H1 (cell line): ENCODE measurements around the gene C5AR2. TPM values are rescaled to one million over a fixed set of nuclear protein-coding genes. Genes with fewer than 3 reads are reported as not detected.
"Not testable (repeated sequence)": the region's sequence is repeated elsewhere in the genome, so short reads cannot be mapped to it uniquely, and the experiment has no call there.

Experiments
- CTCF ChIA-PET: fragments of 300-600 bp; sonication (Branson Sonifier 250); formaldehyde crosslinking; loops from one replicate; lab custom pipeline; 2021; ENCODE audit not compliant: partially characterized antibody; lab: Charles Lee
- POLR2A ChIA-PET: fragments of 300-600 bp; sonication (Branson Sonifier 250); formaldehyde crosslinking; loops from one replicate; lab custom pipeline; 2021; ENCODE audit warnings: inconsistent platforms; ENCODE audit not compliant: partially characterized antibody; lab: Charles Lee
- DNase-seq, 2 experiments: peaks; one replicate each; pipeline versions ENCODE4 v3.0.0 to v3.0.0-alpha.2; 2010 to 2022; ENCODE audit warnings: low spot score in 2 of 2, low read depth in 1 of 2, mixed read lengths in 1 of 2
- FAIRE-seq: peaks from 2 replicates; lab custom pipeline; 2011; peaks lifted over from hg19 to GRCh38; lab: Jason Lieb, UNC
- H2AFZ ChIP-seq: 2 replicates; pipeline ENCODE4 v1.8.1; 2012; ENCODE audit warnings: low read length, inconsistent platforms
- H2AK5ac ChIP-seq: 2 replicates; pipeline ENCODE4 v1.6.1; 2013; ENCODE audit warnings: low read depth, low read length
- H2BK120ac ChIP-seq: replicated peaks from 2 replicates; pipeline ENCODE3; 2013; ENCODE audit warnings: low read depth, low read length, inconsistent platforms
- H2BK12ac ChIP-seq: 2 replicates; pipeline ENCODE4 v1.6.1; 2013; ENCODE audit warnings: low read depth, low read length
- H2BK15ac ChIP-seq: 2 replicates; pipeline ENCODE4 v1.6.1; 2013; ENCODE audit warnings: low read length
- H2BK20ac ChIP-seq: 2 replicates; pipeline ENCODE4 v1.6.1; 2013; ENCODE audit warnings: low read length
- H2BK5ac ChIP-seq: 2 replicates; pipeline ENCODE4 v1.6.1; 2013; ENCODE audit warnings: low read depth, low read length
- H3K14ac ChIP-seq: 2 replicates; pipeline ENCODE4 v1.6.1; 2013; ENCODE audit warnings: inconsistent platforms; ENCODE audit not compliant: insufficient read length
- H3K18ac ChIP-seq: 2 replicates; pipeline ENCODE4 v1.6.1; 2013; ENCODE audit warnings: low read length; ENCODE audit errors: extremely low read depth
- H3K23ac ChIP-seq: 2 replicates; pipeline ENCODE4 v1.6.1; 2013; ENCODE audit warnings: inconsistent platforms; ENCODE audit not compliant: insufficient read length
- H3K23me2 ChIP-seq: 2 replicates; pipeline ENCODE4 v1.6.1; 2013; ENCODE audit warnings: low read depth, low read length
- H3K27ac ChIP-seq: 2 replicates; pipeline ENCODE4 v1.6.1; 2011; ENCODE audit warnings: low read depth, low read length, inconsistent platforms
- H3K27me3 ChIP-seq, 4 experiments: replicated peaks in 1 of 4; 1 replicate in 1 of 4; 2 replicates in 3 of 4; pipeline versions ENCODE4 v1.6.1 to v1.8.1; 2011 to 2013; ENCODE audit warnings: low read length in 3 of 4, mild to moderate bottlenecking in 3 of 4, inconsistent platforms in 2 of 4, mixed read lengths in 2 of 4, moderate library complexity in 1 of 4; ENCODE audit not compliant: control insufficient read depth in 3 of 4, insufficient read depth in 3 of 4; ENCODE audit errors: extremely low read depth in 1 of 4
- H3K36me3 ChIP-seq, 4 experiments: 2 replicates each; pipeline versions ENCODE4 v1.6.1 to v1.8.1; 2011 to 2013; ENCODE audit warnings: mild to moderate bottlenecking in 4 of 4, low read length in 3 of 4, moderate library complexity in 2 of 4, control low read depth in 1 of 4, inconsistent platforms in 1 of 4; ENCODE audit not compliant: insufficient read depth in 4 of 4, control insufficient read depth in 2 of 4
- H3K4ac ChIP-seq: replicated peaks from 2 replicates; pipeline ENCODE3; 2013; ENCODE audit warnings: low read length, low read depth, mixed read lengths, inconsistent platforms; ENCODE audit not compliant: insufficient read length
- H3K4me1 ChIP-seq, 4 experiments: replicated peaks in 1 of 4; 1 replicate in 1 of 4; 2 replicates in 3 of 4; pipeline versions ENCODE4 v1.6.1 to v1.8.1; 2011 to 2013; ENCODE audit warnings: low read length in 3 of 4, inconsistent platforms in 2 of 4, mixed read lengths in 1 of 4; ENCODE audit not compliant: insufficient read depth in 4 of 4, control insufficient read depth in 3 of 4
- H3K4me2 ChIP-seq, 2 experiments: 2 replicates each; pipeline versions ENCODE4 v1.6.1 to v1.8.1; 2011 to 2013; ENCODE audit warnings: low read depth in 2 of 2, low read length in 2 of 2, control low read depth in 1 of 2, inconsistent platforms in 1 of 2, mild to moderate bottlenecking in 1 of 2; ENCODE audit not compliant: insufficient read depth in 1 of 2
- H3K4me3 ChIP-seq, 4 experiments: fragments of 200-600, 300-600 bp in 1 of 4; sonication (generic), shearing (Covaris generic), sonication (Bioruptor Twin) in 1 of 4; 2 replicates each; pipeline versions ENCODE4 v1.5.1 to v1.8.1; 2011 to 2016; ENCODE audit warnings: low read length in 4 of 4, low read depth in 3 of 4, control low read depth in 2 of 4, inconsistent platforms in 2 of 4, mild to moderate bottlenecking in 2 of 4, mixed read lengths in 1 of 4, moderate library complexity in 1 of 4; ENCODE audit not compliant: insufficient read depth in 2 of 4; ENCODE audit errors: extremely low read depth in 1 of 4
- H3K56ac ChIP-seq: replicated peaks from 2 replicates; pipeline ENCODE3; 2013; ENCODE audit warnings: low read depth, mild to moderate bottlenecking, mixed read lengths, low read length, inconsistent platforms; ENCODE audit not compliant: insufficient read length
- H3K79me1 ChIP-seq: 2 replicates; pipeline ENCODE4 v1.6.1; 2013; ENCODE audit warnings: low read depth, low read length, control low read depth
- H3K79me2 ChIP-seq, 2 experiments: 2 replicates each; pipeline versions ENCODE4 v1.6.1 to v1.8.1; 2012 to 2013; ENCODE audit warnings: low read length in 2 of 2, mild to moderate bottlenecking in 2 of 2, inconsistent platforms in 1 of 2; ENCODE audit not compliant: insufficient read depth in 2 of 2, control insufficient read depth in 1 of 2
- H3K9ac ChIP-seq, 4 experiments: replicated peaks in 1 of 4; 1 replicate in 1 of 4; 2 replicates in 3 of 4; pipeline versions ENCODE4 v1.6.1 to v1.8.1; 2011 to 2013; ENCODE audit warnings: low read depth in 3 of 4, low read length in 3 of 4, control low read depth in 2 of 4, mild to moderate bottlenecking in 2 of 4, moderate library complexity in 2 of 4, inconsistent platforms in 1 of 4; ENCODE audit errors: extremely low read depth in 1 of 4
- H3K9me3 ChIP-seq, 2 experiments: 2 replicates each; pipeline versions ENCODE4 v1.6.1 to v1.8.1; 2012 to 2013; ENCODE audit warnings: mild to moderate bottlenecking in 2 of 2, moderate library complexity in 2 of 2, control low read depth in 1 of 2, inconsistent platforms in 1 of 2, low read depth in 1 of 2, low read length in 1 of 2, mixed read lengths in 1 of 2; ENCODE audit not compliant: insufficient read depth in 2 of 2
- H4K20me1 ChIP-seq, 2 experiments: replicated peaks in 1 of 2; 2 replicates each; pipeline versions ENCODE3 to v1.8.1; 2011 to 2013; ENCODE audit warnings: inconsistent platforms in 2 of 2, low read length in 2 of 2, mild to moderate bottlenecking in 1 of 2; ENCODE audit not compliant: insufficient read depth in 2 of 2, control insufficient read depth in 1 of 2
- H4K5ac ChIP-seq: 2 replicates; pipeline ENCODE4 v1.6.1; 2013; ENCODE audit warnings: low read length, low read depth, mixed read lengths, inconsistent platforms; ENCODE audit not compliant: insufficient read length
- H4K8ac ChIP-seq: 2 replicates; pipeline ENCODE4 v1.8.0; 2013; ENCODE audit warnings: mild to moderate bottlenecking, moderate library complexity, low read length, inconsistent platforms; ENCODE audit not compliant: insufficient read depth; ENCODE audit errors: extremely low read depth
- H4K91ac ChIP-seq: replicated peaks from 2 replicates; pipeline ENCODE3; 2013; ENCODE audit warnings: low read length, mixed read lengths, inconsistent platforms; ENCODE audit not compliant: insufficient read length
- WGBS, 2 experiments: shearing (Covaris generic) in 1 of 2; methylation state at CpG; one replicate each; pipeline versions ENCODE4 v1.1.6 to v1.1.7; 2013 to 2015; ENCODE audit warnings: low lambda C conversion rate in 2 of 2, mixed read lengths in 2 of 2, inconsistent platforms in 1 of 2, low coverage in 1 of 2, missing lambda C conversion rate in 1 of 2; ENCODE audit not compliant: insufficient replicate concordance in 2 of 2, insufficient coverage in 1 of 2, insufficient read length in 1 of 2; ENCODE audit errors: extremely low coverage in 1 of 2, missing lambda C conversion rate in 1 of 2; 5-methylcytosine and 5-hydroxymethylcytosine counted together
- polyA plus RNA-seq, 7 experiments: library from polyadenylated mRNA; depleted of rRNA in 3 of 7; stranded (reverse) in 5 of 7; unstranded in 2 of 7; fragments of >200 nt in 5 of 7; fragments of 200-250 nt in 2 of 7; gene quantifications; 1 replicate in 5 of 7; 2 replicates in 1 of 7; 4 replicates in 1 of 7; pipeline versions ENCODE4 v1.2.1 to v1.2.3, GENCODE V29; 2011 to 2013; ENCODE audit warnings: missing spikeins in 2 of 7, mixed read lengths in 2 of 7
- total RNA-seq: library from RNA; stranded (reverse); fragmentation: NEBNext Ultra II Directional; extraction: Animal tissue kit (Norgen Biotek cat#: 25700); gene quantifications from 2 replicates; pipeline ENCODE4 v1.2.1, GENCODE V29; 2021

C5AR2 gene
- total and polyA plus RNA-seq, 2 of the 8 experiments (the other 6 are each of a cell fraction or from before 2014, with no cell fraction given) = 0.08 to 0.15 TPM

- CTCF ChIA-PET = interaction anchor here (1.3 to 1.9 kb wide), 2 partner anchors 10 to 36 kb away, joined by 5 to 10 read pairs; partner anchors contain the start of gene DHX34
- not testable (repeated sequence) for FAIRE-seq
Observed at GRCh38 chr19:47384533-47384932, 52.6 kb downstream of the C5AR2 start.

GRCh38 chr19:47386582-47386981, 54.6 kb downstream of the C5AR2 start:
- H3K56ac ChIP-seq, H3K9me3 ChIP-seq, H3K14ac ChIP-seq, H3K36me3 ChIP-seq, H3K4me3 ChIP-seq, H2AK5ac ChIP-seq, H2BK120ac ChIP-seq, H3K23me2 ChIP-seq, H4K20me1 ChIP-seq, H3K27ac ChIP-seq, FAIRE-seq, H3K79me1 ChIP-seq, H3K9ac ChIP-seq, H2BK15ac ChIP-seq, H3K4ac ChIP-seq, H2AFZ ChIP-seq, H2BK20ac ChIP-seq, H4K5ac ChIP-seq, H4K91ac ChIP-seq, DNase-seq, H3K79me2 ChIP-seq, H3K4me2 ChIP-seq, CTCF ChIA-PET, H2BK5ac ChIP-seq, H3K4me1 ChIP-seq, H3K18ac ChIP-seq, H4K8ac ChIP-seq, H2BK12ac ChIP-seq, H3K27me3 ChIP-seq, H3K23ac ChIP-seq: not testable (repeated sequence)
- POLR2A ChIA-PET = interaction anchor here (1.2 to 3.2 kb wide), 4 partner anchors 12 to 38 kb away, joined by 3 to 12 read pairs (median 6); partner anchors contain the start of gene DHX34
- 96% methylated on average over 10 of the region's 12 CpGs; no CpG with 5 or more reads in 1 of the 2 experiments for WGBS, 2 experiments

More at GRCh38 chr19:47384533-47384932, 52.6 kb downstream of the C5AR2 start:
- peaks cover 17 to 28% (median 25%) of the 10 kb centered on the region in 4 experiments; a peak in 7 of 8 replicates for H3K36me3 ChIP-seq
- not testable (repeated sequence) for H4K91ac ChIP-seq, H2BK20ac ChIP-seq, H2AK5ac ChIP-seq, H3K4ac ChIP-seq, H3K4me1 ChIP-seq, H3K23me2 ChIP-seq, H3K56ac ChIP-seq, H3K23ac ChIP-seq, H3K79me1 ChIP-seq, H4K5ac ChIP-seq, H3K14ac ChIP-seq, H3K18ac ChIP-seq, H2BK120ac ChIP-seq, H3K79me2 ChIP-seq, H4K8ac ChIP-seq, H3K9ac ChIP-seq, H2BK5ac ChIP-seq, H2BK12ac ChIP-seq, H3K9me3 ChIP-seq, H2AFZ ChIP-seq, H3K27ac ChIP-seq, H3K4me3 ChIP-seq, H2BK15ac ChIP-seq, DNase-seq, H3K4me2 ChIP-seq, H3K27me3 ChIP-seq, H4K20me1 ChIP-seq
- 82% methylated on average over 4 of the region's 4 CpGs; no CpG with 5 or more reads in 1 of the 2 experiments for WGBS, 2 experiments
- POLR2A ChIA-PET = interaction anchor here (0.8 to 3.2 kb wide), 3 partner anchors 10 to 178 kb away, joined by 3 to 12 read pairs (median 3); no protein-coding TSS in a partner anchor
